ENCODE results near the gene USP19.

DNA sequence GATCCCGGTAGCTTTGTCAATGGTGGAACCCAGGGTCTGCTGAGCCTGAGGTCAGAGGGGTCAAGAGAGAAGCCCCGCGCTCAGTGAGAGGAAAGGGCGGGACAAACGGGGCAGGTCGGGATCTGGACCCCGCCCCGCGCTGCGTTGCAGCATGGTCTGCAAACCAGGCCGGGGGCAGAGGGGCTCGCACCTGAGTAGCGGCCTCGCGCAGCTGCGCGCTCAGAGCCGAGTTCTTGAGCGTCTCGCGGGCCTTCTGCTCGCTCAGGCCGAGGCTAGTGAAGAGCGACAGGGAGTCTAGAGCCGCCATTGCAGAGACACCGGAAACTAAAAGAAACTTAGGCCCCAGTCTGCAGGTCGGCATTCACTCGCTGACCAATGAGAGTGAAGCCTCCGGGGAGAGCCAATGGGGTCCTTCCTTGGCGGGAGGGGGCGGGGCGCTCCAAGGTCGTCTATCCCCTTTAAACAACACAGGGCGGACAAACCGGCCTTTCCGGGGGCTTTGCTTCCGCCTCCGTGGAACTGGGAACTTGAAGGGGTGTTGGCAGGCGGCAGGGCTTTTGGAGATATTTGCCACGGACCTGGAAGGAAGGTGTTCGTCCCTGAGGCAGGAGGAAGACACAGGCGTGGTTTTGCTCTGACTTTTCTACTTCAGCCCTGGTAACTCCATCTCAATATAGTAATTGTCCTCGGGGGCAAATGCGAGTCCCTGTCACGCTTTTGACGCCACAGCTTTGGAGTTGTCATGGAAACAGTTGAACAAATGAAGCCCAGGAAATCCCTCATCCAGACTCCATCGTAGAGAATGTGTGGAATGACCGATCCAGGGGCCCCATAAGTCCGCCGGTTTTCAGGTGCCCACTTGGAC lies 16.0 kb downstream of the USP19 start, which contains the start of gene QARS1:
- TF ChIP-seq, protein P1, sequence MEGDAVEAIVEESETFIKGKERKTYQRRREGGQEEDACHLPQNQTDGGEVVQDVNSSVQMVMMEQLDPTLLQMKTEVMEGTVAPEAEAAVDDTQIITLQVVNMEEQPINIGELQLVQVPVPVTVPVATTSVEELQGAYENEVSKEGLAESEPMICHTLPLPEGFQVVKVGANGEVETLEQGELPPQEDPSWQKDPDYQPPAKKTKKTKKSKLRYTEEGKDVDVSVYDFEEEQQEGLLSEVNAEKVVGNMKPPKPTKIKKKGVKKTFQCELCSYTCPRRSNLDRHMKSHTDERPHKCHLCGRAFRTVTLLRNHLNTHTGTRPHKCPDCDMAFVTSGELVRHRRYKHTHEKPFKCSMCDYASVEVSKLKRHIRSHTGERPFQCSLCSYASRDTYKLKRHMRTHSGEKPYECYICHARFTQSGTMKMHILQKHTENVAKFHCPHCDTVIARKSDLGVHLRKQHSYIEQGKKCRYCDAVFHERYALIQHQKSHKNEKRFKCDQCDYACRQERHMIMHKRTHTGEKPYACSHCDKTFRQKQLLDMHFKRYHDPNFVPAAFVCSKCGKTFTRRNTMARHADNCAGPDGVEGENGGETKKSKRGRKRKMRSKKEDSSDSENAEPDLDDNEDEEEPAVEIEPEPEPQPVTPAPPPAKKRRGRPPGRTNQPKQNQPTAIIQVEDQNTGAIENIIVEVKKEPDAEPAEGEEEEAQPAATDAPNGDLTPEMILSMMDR (IDR thresholded peaks at IDR 0.05) = peak in 1 of 4 experiments; percentile 20
- peak in 1 of 2 donors; percentile 50 for TF ChIP-seq POLR2A (IDR thresholded peaks at IDR 0.05)

Data from uterus (tissue), 2 donors.